NOMO-1 treated with DMSO at 0.1 percent for 48 hours (cell line): ENCODE data around the gene CLEC2D.
"Not testable (repeated sequence)": the region's sequence is repeated elsewhere in the genome, so short reads cannot be mapped to it uniquely, and the experiment has no call there.

Experiments used
- DNase-seq: peaks from one replicate; lab custom pipeline; 2025; ENCODE audit not compliant: unreplicated experiment; lab: John Stamatoyannopoulos, UW

The CLEC2D gene, protein sequence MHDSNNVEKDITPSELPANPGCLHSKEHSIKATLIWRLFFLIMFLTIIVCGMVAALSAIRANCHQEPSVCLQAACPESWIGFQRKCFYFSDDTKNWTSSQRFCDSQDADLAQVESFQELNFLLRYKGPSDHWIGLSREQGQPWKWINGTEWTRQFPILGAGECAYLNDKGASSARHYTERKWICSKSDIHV

DNA sequence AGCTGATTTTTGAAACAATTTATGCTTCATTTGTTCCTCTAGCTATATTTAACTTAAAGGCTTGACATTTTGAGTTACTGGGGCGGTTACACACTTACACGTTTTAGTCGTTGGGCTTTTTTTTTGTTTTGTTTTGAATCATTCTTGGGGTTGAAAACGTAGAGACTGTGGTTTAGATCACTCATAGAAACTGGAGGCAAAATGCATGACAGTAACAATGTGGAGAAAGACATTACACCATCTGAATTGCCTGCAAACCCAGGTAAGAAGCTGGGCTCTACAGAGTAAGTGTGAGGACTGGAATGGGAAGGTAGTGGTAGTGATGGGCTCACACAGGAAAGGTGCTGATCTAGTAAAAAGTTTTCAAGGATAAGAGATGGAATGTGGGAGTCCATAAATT is at the start of gene CLEC2D:
CLEC2D (plus strand) TSS at position 180 of the 400 bp plus-strand sequence; CDS start at position 202, 22 bp downstream.
- DNase-seq: peak; percentile 83

DNA sequence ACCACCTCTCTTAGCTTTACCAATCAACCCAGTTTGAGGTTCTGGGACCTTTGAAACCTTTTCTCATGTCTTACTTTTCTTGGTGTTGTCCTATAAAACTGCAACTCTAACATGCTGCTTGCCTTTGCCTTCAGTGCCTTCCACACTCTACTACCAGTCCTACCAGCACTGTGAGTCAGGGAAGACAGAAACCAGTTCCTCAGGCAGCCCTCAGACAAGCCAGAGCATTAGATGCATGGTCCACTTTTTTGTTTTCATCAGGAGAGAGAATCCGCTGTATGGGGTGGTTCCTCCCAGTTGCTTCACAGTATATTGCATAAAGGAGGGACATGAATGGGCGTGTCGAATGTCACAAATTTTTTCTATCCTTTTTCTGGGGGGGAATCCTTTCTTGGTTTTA is 44.5 kb upstream of the CLEC2D start:
- no peak for DNase-seq

DNA sequence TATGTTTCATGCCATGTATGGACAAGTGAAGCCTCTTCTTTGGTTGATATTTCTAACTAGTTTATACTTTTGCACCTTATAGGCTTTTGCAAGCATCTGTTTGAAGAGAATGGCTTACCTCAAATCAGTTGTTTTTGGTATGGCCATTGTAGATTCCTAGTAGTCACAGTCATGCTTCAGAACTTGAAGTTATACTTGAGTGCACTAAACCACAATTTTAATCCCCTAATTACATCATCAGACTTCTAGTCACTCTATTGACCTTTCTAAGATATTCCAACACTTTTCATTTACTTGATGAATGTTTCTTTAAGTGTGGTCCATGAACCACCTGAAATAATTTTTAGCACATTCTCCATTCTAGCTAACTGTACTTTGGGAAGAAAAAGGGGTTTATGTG is 43.2 kb upstream of the CLEC2D start:
- DNase-seq: no peak

- no peak for DNase-seq
Observed at GRCh38 chr12:9626821-9627220, 42.7 kb upstream of the CLEC2D start.

GRCh38 chr12:9632766-9633165 is 36.7 kb upstream of the CLEC2D start:
- DNase-seq: no peak

DNA sequence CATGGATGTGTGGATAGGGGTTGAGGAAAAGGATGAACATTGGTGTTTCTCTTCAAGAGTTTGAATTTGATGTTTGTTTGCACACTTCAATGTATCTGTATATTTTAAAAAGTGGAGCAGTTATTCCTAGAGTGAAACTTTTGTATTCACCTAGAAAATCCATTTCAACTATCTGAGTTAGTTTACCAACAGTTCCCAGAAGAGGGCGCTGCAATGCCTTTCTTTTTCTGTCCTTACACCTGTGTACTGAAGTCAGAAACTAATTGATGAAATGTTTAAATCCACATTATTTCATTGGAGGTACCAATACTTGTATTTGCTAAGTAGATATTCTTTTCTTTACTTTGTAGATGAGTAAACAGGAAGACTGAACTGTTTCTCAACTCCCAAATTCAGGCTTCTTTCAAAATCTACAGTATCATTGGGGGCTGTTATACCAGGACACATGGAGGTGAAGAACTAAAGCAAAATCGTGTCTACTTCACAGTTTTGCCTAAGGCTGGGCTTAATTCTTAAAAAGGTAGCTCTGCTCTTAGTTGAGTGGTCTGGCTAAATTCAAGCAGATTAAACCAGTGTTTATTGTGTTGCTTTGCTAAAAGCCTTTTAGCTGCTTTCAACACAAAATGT is 35.2 kb upstream of the CLEC2D start:
- peak; percentile 59 for DNase-seq

DNA sequence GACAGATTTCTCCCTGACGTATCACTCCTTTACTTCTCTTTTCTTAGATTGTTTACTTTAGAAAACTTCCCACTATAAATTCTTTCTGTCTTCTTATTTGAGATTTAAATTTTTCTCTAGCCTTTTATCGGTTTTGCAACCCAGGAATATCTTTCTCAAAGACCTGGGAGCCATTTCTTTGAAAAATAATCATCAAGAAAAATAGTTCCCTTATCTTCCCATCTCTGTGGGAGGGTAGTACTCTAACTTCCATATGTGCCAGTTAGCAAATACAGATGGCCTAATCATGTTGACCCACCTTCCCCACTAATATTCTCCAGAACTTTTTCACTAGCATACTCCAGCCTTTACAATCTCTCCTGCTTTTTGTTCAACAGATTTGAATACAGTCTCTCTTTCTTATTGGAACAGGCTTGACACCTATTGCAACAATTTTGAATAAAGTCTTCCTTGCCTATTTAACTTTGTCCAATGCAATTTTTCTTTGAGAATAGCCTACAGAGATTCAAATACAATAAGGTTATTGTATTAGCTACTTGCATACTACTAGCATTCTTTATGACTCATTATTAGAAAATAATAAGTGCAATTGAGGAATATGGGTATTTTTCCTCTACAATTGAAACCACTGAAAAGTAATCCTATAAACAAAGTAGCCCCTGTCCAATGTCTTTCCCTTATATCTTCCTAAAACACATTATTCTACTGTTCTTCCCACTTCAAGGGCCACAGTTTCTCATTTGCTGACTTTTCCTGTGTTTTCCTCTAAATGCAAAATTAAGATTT is 34.4 kb upstream of the CLEC2D start:
- DNase-seq: no peak

DNA sequence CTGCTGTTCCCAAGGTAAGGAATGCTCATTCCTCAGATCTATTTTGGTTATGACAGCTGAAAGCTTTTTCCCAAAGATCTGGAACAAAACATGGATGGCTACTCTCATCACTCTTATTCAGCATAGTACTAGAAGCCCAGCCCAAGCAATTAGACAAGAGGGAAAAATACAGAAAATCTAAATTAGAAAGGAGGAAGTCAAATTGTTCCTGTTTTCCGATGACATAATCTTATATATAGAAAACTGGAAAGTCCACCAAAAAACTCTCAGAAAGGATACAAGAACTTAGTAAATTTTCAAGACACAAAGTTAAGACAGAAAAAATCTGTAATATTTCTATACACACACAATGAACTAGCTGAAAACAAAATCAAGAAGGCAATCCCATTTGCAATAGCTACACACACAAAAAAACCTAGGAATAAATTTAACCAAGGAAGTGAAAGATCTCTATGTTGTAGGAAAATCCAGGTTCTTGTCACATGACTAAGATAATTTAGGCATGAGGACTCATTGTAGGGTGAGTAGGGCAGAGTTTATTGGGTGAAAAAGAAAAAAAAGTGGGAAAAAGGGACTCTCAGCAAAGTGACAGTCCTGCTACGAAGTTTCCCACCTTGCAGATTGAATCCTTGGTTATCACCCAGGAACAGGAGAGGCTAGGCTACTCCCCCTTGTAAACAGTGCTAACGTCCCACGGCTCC is 33.2 kb upstream of the CLEC2D start:
- DNase-seq: peak; percentile 69

DNA sequence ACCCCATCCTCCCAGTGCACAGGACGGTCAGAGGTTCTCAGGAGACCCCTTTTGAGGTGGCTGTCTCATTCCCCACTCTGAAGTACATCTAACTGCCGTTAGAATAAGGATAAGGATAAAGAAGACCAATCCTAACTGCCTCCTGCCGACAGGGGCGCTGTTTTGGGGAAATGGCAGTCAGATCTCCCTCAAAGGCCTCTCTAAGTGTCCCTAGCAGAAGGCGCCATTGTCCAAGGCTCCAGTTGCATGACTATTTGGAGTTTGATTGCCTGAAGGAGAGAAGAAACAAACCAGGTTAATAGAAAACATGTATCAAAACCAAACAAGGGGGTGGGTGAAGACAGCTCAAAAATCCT is 32.7 kb upstream of the CLEC2D start:
- no peak for DNase-seq

DNA sequence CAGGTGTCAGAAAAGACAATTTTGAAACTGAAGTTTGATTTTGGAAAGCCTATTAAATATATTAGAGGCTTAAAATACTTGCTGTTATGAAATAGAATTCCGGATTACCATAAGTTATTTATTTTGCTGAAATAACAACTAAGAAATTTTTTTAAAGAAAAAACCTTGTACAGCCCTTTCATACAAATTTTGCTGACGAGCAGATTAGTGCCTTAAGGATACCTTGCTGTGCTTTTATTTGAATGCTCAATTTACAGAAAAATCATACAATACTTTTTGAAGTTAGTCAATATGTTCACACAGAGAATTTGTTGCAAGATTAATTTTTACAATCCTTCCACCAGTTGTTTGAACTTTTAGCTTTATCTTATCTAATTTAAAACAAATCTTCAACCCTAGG is 29.5 kb upstream of the CLEC2D start:
- no peak for DNase-seq

- no peak for DNase-seq
Observed at GRCh38 chr12:9642606-9643265, 26.8 kb upstream of the CLEC2D start.

DNA sequence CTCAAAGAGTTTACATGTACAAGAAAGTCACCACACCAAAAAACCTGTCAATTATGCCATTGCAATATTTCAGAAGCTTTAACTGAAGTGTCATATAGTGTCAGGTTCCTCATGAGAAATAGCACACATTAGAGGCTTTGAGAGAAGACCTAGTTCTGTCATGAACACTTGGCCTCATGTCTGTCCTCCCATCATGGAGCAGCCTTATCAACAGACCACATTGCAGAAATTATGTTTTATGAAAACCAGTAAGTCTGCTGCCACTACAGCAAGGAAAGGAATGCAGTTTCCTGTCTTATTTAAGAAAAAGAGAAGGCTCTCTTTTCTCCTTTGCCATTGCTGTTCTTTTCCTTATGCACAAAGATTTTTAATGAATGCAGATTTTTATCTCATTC is 26.2 kb upstream of the CLEC2D start:
- DNase-seq: no peak

GRCh38 chr12:9644985-9645551 is 24.4 kb upstream of the CLEC2D start:
- not testable (repeated sequence) for DNase-seq

DNA sequence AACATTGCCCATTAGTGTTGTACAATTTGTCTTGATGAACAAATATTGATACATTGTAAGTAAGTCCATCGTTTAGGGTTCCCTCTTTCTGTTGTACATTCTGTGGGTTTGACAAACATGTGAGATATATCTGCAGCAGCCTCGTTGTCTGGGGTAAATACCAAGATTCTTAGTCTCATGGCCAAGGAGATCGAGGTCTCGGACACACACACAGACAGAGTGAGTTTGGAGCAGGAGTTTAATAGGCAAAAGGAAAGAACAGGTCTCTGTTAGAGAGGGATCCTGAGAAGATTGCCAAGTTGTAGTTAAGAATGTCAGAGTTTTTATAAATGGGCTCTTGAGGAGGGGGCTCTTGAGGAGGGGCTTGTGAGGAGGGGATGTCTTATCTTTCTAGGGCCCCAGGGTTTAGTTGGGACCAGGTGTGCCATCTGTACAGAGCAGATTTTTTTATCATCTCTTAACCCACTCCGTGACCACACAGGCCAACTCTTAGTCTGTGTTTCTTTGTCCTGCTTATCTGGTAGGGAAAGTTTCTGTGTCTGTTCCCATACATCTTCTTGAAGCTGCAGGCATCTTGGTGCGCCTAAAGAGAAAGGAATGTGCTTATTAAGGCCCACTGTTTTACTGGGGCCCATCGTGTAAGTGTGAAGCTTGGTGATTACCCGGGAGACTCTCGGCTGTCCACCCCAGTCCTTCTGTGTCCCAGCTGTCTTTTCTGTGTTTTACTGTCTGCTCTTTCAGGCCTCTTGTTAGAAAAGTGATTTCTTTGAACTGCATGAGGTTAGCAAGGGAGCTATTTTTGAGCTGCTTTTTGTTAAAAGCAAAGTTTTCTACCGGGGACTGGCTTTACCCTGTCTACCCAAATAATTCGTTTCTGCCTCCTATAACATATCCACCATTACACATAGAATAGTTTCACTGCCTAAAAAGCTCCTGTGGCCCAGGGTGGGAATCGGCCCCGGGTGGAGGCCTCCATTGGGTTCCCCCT is 22.4 kb upstream of the CLEC2D start:
- no peak for DNase-seq

DNA sequence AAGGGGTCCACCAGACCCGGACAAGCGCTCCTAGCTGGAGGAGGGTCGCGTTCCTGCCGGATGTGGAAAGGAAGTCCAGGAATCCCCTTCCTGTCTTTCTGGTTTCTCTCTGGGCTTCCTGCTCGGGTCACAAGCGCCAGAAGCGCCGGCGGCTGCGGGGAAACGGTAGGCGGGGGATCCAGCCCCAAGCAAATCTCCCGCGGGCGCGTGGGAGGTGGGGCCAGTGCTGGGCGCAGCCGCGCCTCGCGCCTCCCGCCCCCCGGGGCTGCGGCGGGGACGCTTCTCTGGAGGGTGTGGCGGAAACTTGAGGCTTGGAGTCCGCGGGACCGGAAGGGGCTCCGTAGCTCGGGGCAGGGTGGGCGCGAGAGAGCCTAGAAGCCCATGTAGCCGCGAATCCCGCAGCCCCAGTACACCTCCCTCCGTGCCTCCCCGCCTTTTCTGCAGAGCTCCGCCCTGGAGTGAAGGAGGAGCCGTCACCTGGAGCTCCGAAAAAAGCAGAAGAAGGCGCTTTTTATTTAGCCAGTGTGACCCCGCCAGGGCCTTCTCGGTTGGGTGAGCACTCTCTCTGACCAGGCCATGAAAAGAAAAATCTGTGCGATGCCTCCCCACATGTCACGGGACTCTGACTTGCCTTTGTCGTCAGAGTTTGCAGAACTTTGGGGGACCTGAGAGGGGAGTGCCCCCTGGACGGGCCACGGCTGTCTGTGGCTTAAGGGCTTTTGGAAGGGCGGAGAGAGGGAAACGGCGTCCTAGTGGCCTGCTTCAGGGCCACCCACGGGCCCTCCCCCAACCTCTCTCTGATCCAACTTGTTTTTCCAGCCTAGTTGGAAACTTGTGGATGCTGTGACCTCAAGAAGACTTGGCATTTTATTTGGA is 21.4 kb upstream of the CLEC2D start:
- peak; percentile 98 for DNase-seq

- DNase-seq: peak; percentile 33
Observed at GRCh38 chr12:9648701-9649531, 20.6 kb upstream of the CLEC2D start.

GRCh38 chr12:9649532-9649940 is 20.0 kb upstream of the CLEC2D start:
- DNase-seq: peak; percentile 73

GRCh38 chr12:9650151-9650576 is 19.3 kb upstream of the CLEC2D start:
- no peak for DNase-seq
